DMS114 treated with DMSO at 0.1 percent for 48 hours (cell line): ENCODE measurements around the gene POLR1D.

Experiments used
- DNase-seq: peaks from one replicate; lab custom pipeline; 2025; ENCODE audit not compliant: unreplicated experiment; lab: John Stamatoyannopoulos, UW

The POLR1D gene

GRCh38 chr13:27621366-27622101, at the start of gene POLR1D:
Gene POLR1D, plus strand, starts transcription at chr13:27621892. Its CDS starts 92 bp downstream, at chr13:27621984.
- DNase-seq: peak; percentile 4

- DNase-seq: no peak
Observed at GRCh38 chr13:27572234-27572901, 49.3 kb upstream of the POLR1D start.

GRCh38 chr13:27573265-27573664, 48.4 kb upstream of the POLR1D start:
- no peak for DNase-seq

- no peak for DNase-seq
Observed at GRCh38 chr13:27574661-27575060, 47.0 kb upstream of the POLR1D start.

GRCh38 chr13:27578121-27579030, 43.3 kb upstream of the POLR1D start:
- DNase-seq: no peak

- DNase-seq: no peak
Observed at GRCh38 chr13:27583645-27584044, 38.0 kb upstream of the POLR1D start.

GRCh38 chr13:27587095-27587746, 34.5 kb upstream of the POLR1D start:
- no peak for DNase-seq

- DNase-seq: no peak
Observed at GRCh38 chr13:27588405-27588804, 33.3 kb upstream of the POLR1D start.

- no peak for DNase-seq
Observed at GRCh38 chr13:27592865-27593264, 28.8 kb upstream of the POLR1D start.

GRCh38 chr13:27593267-27593666, 28.4 kb upstream of the POLR1D start:
- DNase-seq: no peak

- DNase-seq: no peak
Observed at GRCh38 chr13:27595055-27595811, 26.5 kb upstream of the POLR1D start.

- DNase-seq: no peak
Observed at GRCh38 chr13:27599096-27599495, 22.6 kb upstream of the POLR1D start.

GRCh38 chr13:27599845-27600553, 21.7 kb upstream of the POLR1D start:
- DNase-seq: no peak

- DNase-seq: no peak
Observed at GRCh38 chr13:27600711-27601110, 21.0 kb upstream of the POLR1D start.

GRCh38 chr13:27601208-27601607, 20.5 kb upstream of the POLR1D start:
- no peak for DNase-seq

GRCh38 chr13:27601803-27602202, 19.9 kb upstream of the POLR1D start:
- DNase-seq: no peak

GRCh38 chr13:27605099-27605498, 16.6 kb upstream of the POLR1D start:
- DNase-seq: no peak

GRCh38 chr13:27605610-27606200, 16.0 kb upstream of the POLR1D start:
- DNase-seq: no peak

GRCh38 chr13:27607125-27607524, 14.6 kb upstream of the POLR1D start:
- no peak for DNase-seq
